DOHH2 (cell line): Measurements from ENCODE around the gene MEGF10.

Experiments used
- H3F3A ChIP-seq: fragments of 200-600 bp; sonication (generic), shearing (Covaris generic); 2 replicates; pipeline ENCODE4 v1.6.0; 2016; ENCODE audit warnings: antibody characterized with exemption, mild to moderate bottlenecking; ENCODE audit not compliant: control insufficient read depth, insufficient read depth
- H3K27ac ChIP-seq: fragments of 200-600 bp; sonication (generic); 2 replicates; pipeline ENCODE4 v1.5.1; 2014; ENCODE audit warnings: low read depth, mild to moderate bottlenecking, low read length, moderate library complexity
- H3K27me3 ChIP-seq: fragments of 200-600 bp; sonication (generic); 2 replicates; pipeline ENCODE4 v1.6.1; 2014; ENCODE audit warnings: mild to moderate bottlenecking, low read length, mixed read lengths; ENCODE audit not compliant: control insufficient read depth
- H3K36me3 ChIP-seq: fragments of 200-600 bp; sonication (generic); 2 replicates; pipeline ENCODE4 v1.6.1; 2014; ENCODE audit warnings: mild to moderate bottlenecking, low read length, moderate library complexity, mixed read lengths; ENCODE audit not compliant: control insufficient read depth
- H3K4me1 ChIP-seq: fragments of 200-600 bp; sonication (generic); 2 replicates; pipeline ENCODE4 v1.6.1; 2014; ENCODE audit warnings: mild to moderate bottlenecking, low read length, mixed read lengths; ENCODE audit not compliant: control insufficient read depth
- H3K4me2 ChIP-seq: fragments of 200-600 bp; sonication (generic); 2 replicates; pipeline ENCODE4 v1.6.0; 2014; ENCODE audit warnings: mild to moderate bottlenecking, low read length, moderate library complexity
- H3K4me3 ChIP-seq: fragments of 200-600 bp; sonication (generic); 2 replicates; pipeline ENCODE4 v1.5.1; 2014; ENCODE audit warnings: mild to moderate bottlenecking, low read length, mixed read lengths
- H3K79me2 ChIP-seq: fragments of 200-600 bp; sonication (generic); 2 replicates; pipeline ENCODE4 v1.6.1; 2014; ENCODE audit warnings: mild to moderate bottlenecking, low read length, mixed read lengths; ENCODE audit not compliant: control insufficient read depth
- H3K9me2 ChIP-seq: fragments of 200-600 bp; sonication (generic); replicated peaks from 2 replicates; pipeline ENCODE4 v1.6.1; 2014; ENCODE audit warnings: mild to moderate bottlenecking, low read length, mixed read lengths; ENCODE audit not compliant: control insufficient read depth
- H3K9me3 ChIP-seq: fragments of 200-600 bp; sonication (generic); 2 replicates; pipeline ENCODE4 v1.6.1; 2014; ENCODE audit warnings: antibody characterized with exemption, low read length, mixed read lengths; ENCODE audit not compliant: control insufficient read depth, insufficient read depth
- H4K20me1 ChIP-seq: fragments of 200-600 bp; sonication (generic); 2 replicates; pipeline ENCODE4 v1.6.0; 2014; ENCODE audit warnings: low read depth, mild to moderate bottlenecking, antibody characterized with exemption, low read length, moderate library complexity; ENCODE audit not compliant: control insufficient read depth, insufficient read depth
- CTCF ChIP-seq: fragments of 200-600 bp; sonication (generic); IDR thresholded peaks from one replicate; pipeline ENCODE4 v1.5.1; 2014; ENCODE audit warnings: antibody characterized with exemption, mild to moderate bottlenecking, low read depth, low read length; ENCODE audit not compliant: poor library complexity, severe bottlenecking
- EZH2phosphoT487 ChIP-seq: fragments of 200-600 bp; sonication (generic); IDR thresholded peaks from 2 replicates; pipeline ENCODE4 v1.6.1; 2017; ENCODE audit warnings: borderline replicate concordance, mild to moderate bottlenecking, antibody characterized with exemption, low read length, moderate library complexity, mixed read lengths

The MEGF10 gene

GRCh38 chr5:127486471-127486870 is 195.9 kb downstream of the MEGF10 start:
- peaks cover 17% of the 10 kb centered on the region; the same call in 1 of the 2 replicates for H3K27me3 ChIP-seq
- no peak overlapping the region for H3K27ac ChIP-seq
- no peaks in the 10 kb centered on the region for H3F3A ChIP-seq
- no peaks in the 10 kb centered on the region for H3K9me3 ChIP-seq
- H3K4me1 ChIP-seq = no peaks in the 10 kb centered on the region
- H3K4me3 ChIP-seq = no peak overlapping the region
- no peaks in the 10 kb centered on the region for H3K9me2 ChIP-seq
- no peaks in the 10 kb centered on the region for H4K20me1 ChIP-seq
- no peak overlapping the region for H3K4me2 ChIP-seq
- TF ChIP-seq CTCF = no peak
- no peak for TF ChIP-seq EZH2phosphoT487
- no peaks in the 10 kb centered on the region for H3K79me2 ChIP-seq
- H3K36me3 ChIP-seq = no peaks in the 10 kb centered on the region

- peaks cover 11% of the 10 kb centered on the region; the same call in 1 of the 2 replicates for H3K27me3 ChIP-seq
- H3K36me3 ChIP-seq = no peaks in the 10 kb centered on the region
- H4K20me1 ChIP-seq = no peaks in the 10 kb centered on the region
- no peaks in the 10 kb centered on the region for H3K9me3 ChIP-seq
- H3K9me2 ChIP-seq = no peaks in the 10 kb centered on the region
- no peak for TF ChIP-seq EZH2phosphoT487
- TF ChIP-seq CTCF = peak; percentile 97
- H3K4me1 ChIP-seq = no peaks in the 10 kb centered on the region
- H3F3A ChIP-seq = no peaks in the 10 kb centered on the region
- H3K4me3 ChIP-seq = no peak overlapping the region
- no peak overlapping the region for H3K4me2 ChIP-seq
- H3K79me2 ChIP-seq = no peaks in the 10 kb centered on the region
- H3K27ac ChIP-seq = no peak overlapping the region
These were observed 202.5 kb downstream of the MEGF10 start for GRCh38 chr5:127492854-127493738.

DNA sequence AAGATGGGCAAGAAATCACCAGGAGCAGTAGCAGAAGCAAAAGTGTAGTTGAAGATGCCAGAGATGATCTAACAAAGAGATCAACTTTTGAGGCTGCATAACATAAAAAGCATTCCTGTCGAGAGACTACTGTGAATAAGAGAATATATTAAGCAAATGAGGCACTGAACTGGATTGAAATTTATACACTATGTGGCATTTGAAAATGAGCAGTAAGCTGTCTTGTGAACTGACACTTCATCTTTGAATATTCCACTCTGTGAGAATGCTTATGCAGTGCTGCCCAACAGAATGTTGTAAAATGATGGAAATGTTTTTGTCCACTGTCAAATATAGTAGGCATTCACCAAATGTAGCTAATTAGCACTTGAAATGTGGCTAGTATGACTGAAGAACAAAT is 208.0 kb downstream of the MEGF10 start:
- Histone ChIP-seq H3K27ac (no peak overlapping the region), H3K36me3 (no peaks in the 10 kb centered on the region), H3K79me2 (no peaks in the 10 kb centered on the region), H3K4me3 (no peak overlapping the region), H3K4me2 (no peak overlapping the region), H4K20me1 (no peaks in the 10 kb centered on the region), H3K9me2 (no peaks in the 10 kb centered on the region), H3F3A (no peaks in the 10 kb centered on the region), H3K27me3 (no peaks in the 10 kb centered on the region), H3K4me1 (no peaks in the 10 kb centered on the region), H3K9me3 (no peaks in the 10 kb centered on the region)
- TF ChIP-seq EZH2phosphoT487 = no peak

- no peak overlapping the region for H3K27ac ChIP-seq
- H3K4me2 ChIP-seq = no peak overlapping the region
These were observed 215.3 kb downstream of the MEGF10 start for GRCh38 chr5:127505905-127506304.

More at GRCh38 chr5:127505905-127506304, 215.3 kb downstream of the MEGF10 start:
- peaks cover 4% of the 10 kb centered on the region for H3K27me3 ChIP-seq
- H4K20me1 ChIP-seq = no peaks in the 10 kb centered on the region
- no peaks in the 10 kb centered on the region for H3K9me3 ChIP-seq
- H3K9me2 ChIP-seq = no peaks in the 10 kb centered on the region
- no peaks in the 10 kb centered on the region for H3K79me2 ChIP-seq
- no peaks in the 10 kb centered on the region for H3K36me3 ChIP-seq
- H3F3A ChIP-seq = no peaks in the 10 kb centered on the region
- H3K4me3 ChIP-seq = no peak overlapping the region
- no peaks in the 10 kb centered on the region for H3K4me1 ChIP-seq
- TF ChIP-seq CTCF (no peak), EZH2phosphoT487 (no peak)
